ES-I3 (cell line): ENCODE data around the gene CSF1R.
"Not testable (repeated sequence)": the region's sequence is repeated elsewhere in the genome, so short reads cannot be mapped to it uniquely, and the experiment has no call there.

ENCODE experiments used
- H3K36me3 ChIP-seq: 2 replicates; pipeline ENCODE4 v1.6.1; 2013; ENCODE audit warnings: mild to moderate bottlenecking, low read length, control low read depth, moderate library complexity; ENCODE audit not compliant: insufficient read depth
- H3K4me1 ChIP-seq: 2 replicates; pipeline ENCODE4 v1.6.1; 2013; ENCODE audit warnings: mild to moderate bottlenecking, control low read depth, low read length; ENCODE audit not compliant: insufficient read depth
- H3K9ac ChIP-seq: 2 replicates; pipeline ENCODE4 v1.6.1; 2013; ENCODE audit warnings: low read depth, mild to moderate bottlenecking, low read length, moderate library complexity
- H3K9me3 ChIP-seq: 2 replicates; pipeline ENCODE4 v1.6.1; 2013; ENCODE audit warnings: mild to moderate bottlenecking, low read length, moderate library complexity; ENCODE audit not compliant: control insufficient read depth, insufficient read depth

Gene CSF1R

GRCh38 chr5:150034662-150035061, 51.7 kb downstream of the CSF1R start:
- peaks cover 42% of the 10 kb centered on the region for H3K36me3 ChIP-seq
- no peak overlapping the region for H3K9ac ChIP-seq
- no peaks in the 10 kb centered on the region for H3K9me3 ChIP-seq
- H3K4me1 ChIP-seq, result no peaks in the 10 kb centered on the region

- H3K36me3 ChIP-seq, result peaks cover 42% of the 10 kb centered on the region
- H3K4me1 ChIP-seq, result no peaks in the 10 kb centered on the region
- H3K9me3 ChIP-seq, result no peaks in the 10 kb centered on the region
- no peak overlapping the region for H3K9ac ChIP-seq
Observed at GRCh38 chr5:150033334-150033733, 53.0 kb downstream of the CSF1R start.

GRCh38 chr5:150028047-150028446, 58.3 kb downstream of the CSF1R start:
- not testable (repeated sequence) for H3K9ac ChIP-seq, H3K4me1 ChIP-seq, H3K9me3 ChIP-seq
- H3K36me3 ChIP-seq, result peaks cover 33% of the 10 kb centered on the region

- no peak overlapping the region for H3K9ac ChIP-seq
- H3K9me3 ChIP-seq, result no peaks in the 10 kb centered on the region
- H3K4me1 ChIP-seq, result peaks cover 14% of the 10 kb centered on the region
- H3K36me3 ChIP-seq, result peaks cover 22% of the 10 kb centered on the region
Observed at GRCh38 chr5:150026682-150027172, 59.6 kb downstream of the CSF1R start.

- H3K9me3 ChIP-seq, result no peaks in the 10 kb centered on the region
- H3K36me3 ChIP-seq, result peaks cover 15% of the 10 kb centered on the region
- H3K4me1 ChIP-seq, result peaks cover 25% of the 10 kb centered on the region
- no peak overlapping the region for H3K9ac ChIP-seq
Observed at GRCh38 chr5:150024346-150024984, 61.9 kb downstream of the CSF1R start.

GRCh38 chr5:150023136-150023535, 63.2 kb downstream of the CSF1R start:
- no peak overlapping the region for H3K9ac ChIP-seq

GRCh38 chr5:150022681-150023080, 63.7 kb downstream of the CSF1R start:
- Histone ChIP-seq H3K9ac (no peak overlapping the region), H3K4me1 (peaks cover 25% of the 10 kb centered on the region), H3K9me3 (no peaks in the 10 kb centered on the region), H3K36me3 (peaks cover 18% of the 10 kb centered on the region)

More at GRCh38 chr5:150023136-150023535, 63.2 kb downstream of the CSF1R start:
- Histone ChIP-seq H3K4me1 (peaks cover 25% of the 10 kb centered on the region), H3K9me3 (no peaks in the 10 kb centered on the region), H3K36me3 (peaks cover 18% of the 10 kb centered on the region)

- Histone ChIP-seq H3K4me1 (peaks cover 25% of the 10 kb centered on the region), H3K9ac (no peak overlapping the region), H3K9me3 (no peaks in the 10 kb centered on the region), H3K36me3 (peaks cover 20% of the 10 kb centered on the region)
Observed at GRCh38 chr5:150022158-150022531, 64.2 kb downstream of the CSF1R start.

- Histone ChIP-seq H3K4me1 (peaks cover 25% of the 10 kb centered on the region), H3K36me3 (peaks cover 20% of the 10 kb centered on the region), H3K9ac (no peak overlapping the region), H3K9me3 (no peaks in the 10 kb centered on the region)
Observed at GRCh38 chr5:150021491-150022157, 64.7 kb downstream of the CSF1R start.

GRCh38 chr5:150020249-150020648, 66.1 kb downstream of the CSF1R start:
- Histone ChIP-seq H3K4me1 (peaks cover 25% of the 10 kb centered on the region), H3K36me3 (peaks cover 28% of the 10 kb centered on the region), H3K9me3 (peaks cover 8% of the 10 kb centered on the region; the same call in 1 of the 2 replicates), H3K9ac (no peak overlapping the region)

- H3K9me3 ChIP-seq, result peaks cover 10% of the 10 kb centered on the region; the same call in 1 of the 2 replicates
- peaks cover 17% of the 10 kb centered on the region for H3K4me1 ChIP-seq
- peaks cover 34% of the 10 kb centered on the region for H3K36me3 ChIP-seq
- no peak overlapping the region for H3K9ac ChIP-seq
Observed at GRCh38 chr5:150017226-150018005, 68.9 kb downstream of the CSF1R start.

- Histone ChIP-seq H3K36me3 (peaks cover 37% of the 10 kb centered on the region), H3K4me1 (peaks cover 10% of the 10 kb centered on the region), H3K9ac (no peak overlapping the region), H3K9me3 (peaks cover 10% of the 10 kb centered on the region; the same call in 1 of the 2 replicates)
Observed at GRCh38 chr5:150016537-150016936, 69.8 kb downstream of the CSF1R start.

- Histone ChIP-seq H3K9ac (no peak overlapping the region), H3K4me1 (no peaks in the 10 kb centered on the region), H3K36me3 (peaks cover 40% of the 10 kb centered on the region), H3K9me3 (peaks cover 10% of the 10 kb centered on the region; the same call in 1 of the 2 replicates)
Observed at GRCh38 chr5:150015415-150015814, 70.9 kb downstream of the CSF1R start.

GRCh38 chr5:150014456-150014855, 71.9 kb downstream of the CSF1R start:
- Histone ChIP-seq H3K4me1 (no peaks in the 10 kb centered on the region), H3K9ac (no peak overlapping the region), H3K36me3 (peaks cover 38% of the 10 kb centered on the region), H3K9me3 (peaks cover 10% of the 10 kb centered on the region; the same call in 1 of the 2 replicates)
